Ishikawa (cell line): ENCODE results near the gene SPATA31D1.
"Not testable (repeated sequence)": the region's sequence is repeated elsewhere in the genome, so short reads cannot be mapped to it uniquely, and the experiment has no call there.

ENCODE experiments used
- CEBPB ChIP-seq: IDR thresholded peaks from 2 replicates; pipeline ENCODE4 v1.6.1; 2012
- CREB1 ChIP-seq: IDR thresholded peaks from 2 replicates; pipeline ENCODE4 v1.6.1; 2012; ENCODE audit warnings: low read depth
- EGR1 ChIP-seq: IDR thresholded peaks from 2 replicates; pipeline ENCODE4 v1.6.1; 2012
- EP300 ChIP-seq: IDR thresholded peaks from 2 replicates; pipeline ENCODE4 v1.6.1; 2012; ENCODE audit warnings: borderline replicate concordance
- FOXM1 ChIP-seq: IDR thresholded peaks from 2 replicates; pipeline ENCODE4 v1.6.1; 2012; ENCODE audit warnings: low read depth, borderline replicate concordance
- NFIC ChIP-seq: IDR thresholded peaks from 2 replicates; pipeline ENCODE4 v1.6.1; 2012
- RAD21 ChIP-seq: IDR thresholded peaks from 2 replicates; pipeline ENCODE4 v1.6.1; 2012; ENCODE audit warnings: low read depth
- TAF1 ChIP-seq: IDR thresholded peaks from 2 replicates; pipeline ENCODE4 v1.6.1; 2012; ENCODE audit warnings: low read depth, mild to moderate bottlenecking
- TCF12 ChIP-seq: IDR thresholded peaks from 2 replicates; pipeline ENCODE4 v1.6.1; 2012; ENCODE audit warnings: low read depth
- TEAD4 ChIP-seq: IDR thresholded peaks from 2 replicates; pipeline ENCODE4 v1.6.1; 2012
- YY1 ChIP-seq: IDR thresholded peaks from 2 replicates; pipeline ENCODE4 v1.6.1; 2012; ENCODE audit warnings: low read depth
- ZBTB7A ChIP-seq: IDR thresholded peaks from 2 replicates; pipeline ENCODE4 v1.6.1; 2012; ENCODE audit warnings: low read depth
- TF ChIP-seq, protein P1 (sequence below): IDR thresholded peaks from 2 replicates; pipeline ENCODE4 v1.6.1; 2012
- TF ChIP-seq, protein P2 (sequence below): IDR thresholded peaks from 2 replicates; pipeline ENCODE4 v1.6.1; 2012
- TF ChIP-seq, protein P3 (sequence below): IDR thresholded peaks from 2 replicates; pipeline ENCODE4 v1.6.1; 2012; ENCODE audit warnings: low read depth, mild to moderate bottlenecking

SPATA31D1 gene

GRCh38 chr9:81988472-81988871 lies at the start of gene SPATA31D1:
Gene SPATA31D1 (plus strand): TSS chr9:81988772. CDS start chr9:81988819, 47 bp downstream.
- TF ChIP-seq, protein P1, sequence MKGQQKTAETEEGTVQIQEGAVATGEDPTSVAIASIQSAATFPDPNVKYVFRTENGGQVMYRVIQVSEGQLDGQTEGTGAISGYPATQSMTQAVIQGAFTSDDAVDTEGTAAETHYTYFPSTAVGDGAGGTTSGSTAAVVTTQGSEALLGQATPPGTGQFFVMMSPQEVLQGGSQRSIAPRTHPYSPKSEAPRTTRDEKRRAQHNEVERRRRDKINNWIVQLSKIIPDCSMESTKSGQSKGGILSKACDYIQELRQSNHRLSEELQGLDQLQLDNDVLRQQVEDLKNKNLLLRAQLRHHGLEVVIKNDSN, result not testable (repeated sequence)
- TF ChIP-seq TEAD4, CEBPB: not testable (repeated sequence)

- not testable (repeated sequence) for TF ChIP-seq ZBTB7A, TCF12
- TF ChIP-seq, protein P2, sequence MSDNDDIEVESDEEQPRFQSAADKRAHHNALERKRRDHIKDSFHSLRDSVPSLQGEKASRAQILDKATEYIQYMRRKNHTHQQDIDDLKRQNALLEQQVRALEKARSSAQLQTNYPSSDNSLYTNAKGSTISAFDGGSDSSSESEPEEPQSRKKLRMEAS, result not testable (repeated sequence)
These were observed 45.2 kb upstream of the SPATA31D1 start, which contains the start of gene SPATA31D3 for GRCh38 chr9:81943393-81943792. Gene SPATA31D3 (plus strand): TSS chr9:81943500. CDS start chr9:81943586, 86 bp downstream.

- TF ChIP-seq, protein P3, sequence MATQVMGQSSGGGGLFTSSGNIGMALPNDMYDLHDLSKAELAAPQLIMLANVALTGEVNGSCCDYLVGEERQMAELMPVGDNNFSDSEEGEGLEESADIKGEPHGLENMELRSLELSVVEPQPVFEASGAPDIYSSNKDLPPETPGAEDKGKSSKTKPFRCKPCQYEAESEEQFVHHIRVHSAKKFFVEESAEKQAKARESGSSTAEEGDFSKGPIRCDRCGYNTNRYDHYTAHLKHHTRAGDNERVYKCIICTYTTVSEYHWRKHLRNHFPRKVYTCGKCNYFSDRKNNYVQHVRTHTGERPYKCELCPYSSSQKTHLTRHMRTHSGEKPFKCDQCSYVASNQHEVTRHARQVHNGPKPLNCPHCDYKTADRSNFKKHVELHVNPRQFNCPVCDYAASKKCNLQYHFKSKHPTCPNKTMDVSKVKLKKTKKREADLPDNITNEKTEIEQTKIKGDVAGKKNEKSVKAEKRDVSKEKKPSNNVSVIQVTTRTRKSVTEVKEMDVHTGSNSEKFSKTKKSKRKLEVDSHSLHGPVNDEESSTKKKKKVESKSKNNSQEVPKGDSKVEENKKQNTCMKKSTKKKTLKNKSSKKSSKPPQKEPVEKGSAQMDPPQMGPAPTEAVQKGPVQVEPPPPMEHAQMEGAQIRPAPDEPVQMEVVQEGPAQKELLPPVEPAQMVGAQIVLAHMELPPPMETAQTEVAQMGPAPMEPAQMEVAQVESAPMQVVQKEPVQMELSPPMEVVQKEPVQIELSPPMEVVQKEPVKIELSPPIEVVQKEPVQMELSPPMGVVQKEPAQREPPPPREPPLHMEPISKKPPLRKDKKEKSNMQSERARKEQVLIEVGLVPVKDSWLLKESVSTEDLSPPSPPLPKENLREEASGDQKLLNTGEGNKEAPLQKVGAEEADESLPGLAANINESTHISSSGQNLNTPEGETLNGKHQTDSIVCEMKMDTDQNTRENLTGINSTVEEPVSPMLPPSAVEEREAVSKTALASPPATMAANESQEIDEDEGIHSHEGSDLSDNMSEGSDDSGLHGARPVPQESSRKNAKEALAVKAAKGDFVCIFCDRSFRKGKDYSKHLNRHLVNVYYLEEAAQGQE, result no peak
- TF ChIP-seq CREB1 (no peak), NFIC (no peak), TCF12 (no peak), TAF1 (no peak), FOXM1 (no peak), EGR1 (no peak), ZBTB7A (no peak), RAD21 (no peak), YY1 (no peak), CEBPB (no peak), EP300 (no peak), TEAD4 (no peak)
- TF ChIP-seq, protein P2, result no peak
- TF ChIP-seq, protein P1, result no peak
These were observed 35.5 kb upstream of the SPATA31D1 start for GRCh38 chr9:81953096-81953495.

- TF ChIP-seq YY1 (no peak), TAF1 (no peak), EP300 (no peak), CREB1 (no peak), NFIC (no peak), FOXM1 (no peak), CEBPB (no peak), TCF12 (no peak), RAD21 (no peak), TEAD4 (no peak), EGR1 (no peak), ZBTB7A (no peak)
- TF ChIP-seq, protein P1, result no peak
- TF ChIP-seq, protein P3, result no peak
- TF ChIP-seq, protein P2, result no peak
These were observed 32.9 kb upstream of the SPATA31D1 start for GRCh38 chr9:81955625-81956024.

DNA sequence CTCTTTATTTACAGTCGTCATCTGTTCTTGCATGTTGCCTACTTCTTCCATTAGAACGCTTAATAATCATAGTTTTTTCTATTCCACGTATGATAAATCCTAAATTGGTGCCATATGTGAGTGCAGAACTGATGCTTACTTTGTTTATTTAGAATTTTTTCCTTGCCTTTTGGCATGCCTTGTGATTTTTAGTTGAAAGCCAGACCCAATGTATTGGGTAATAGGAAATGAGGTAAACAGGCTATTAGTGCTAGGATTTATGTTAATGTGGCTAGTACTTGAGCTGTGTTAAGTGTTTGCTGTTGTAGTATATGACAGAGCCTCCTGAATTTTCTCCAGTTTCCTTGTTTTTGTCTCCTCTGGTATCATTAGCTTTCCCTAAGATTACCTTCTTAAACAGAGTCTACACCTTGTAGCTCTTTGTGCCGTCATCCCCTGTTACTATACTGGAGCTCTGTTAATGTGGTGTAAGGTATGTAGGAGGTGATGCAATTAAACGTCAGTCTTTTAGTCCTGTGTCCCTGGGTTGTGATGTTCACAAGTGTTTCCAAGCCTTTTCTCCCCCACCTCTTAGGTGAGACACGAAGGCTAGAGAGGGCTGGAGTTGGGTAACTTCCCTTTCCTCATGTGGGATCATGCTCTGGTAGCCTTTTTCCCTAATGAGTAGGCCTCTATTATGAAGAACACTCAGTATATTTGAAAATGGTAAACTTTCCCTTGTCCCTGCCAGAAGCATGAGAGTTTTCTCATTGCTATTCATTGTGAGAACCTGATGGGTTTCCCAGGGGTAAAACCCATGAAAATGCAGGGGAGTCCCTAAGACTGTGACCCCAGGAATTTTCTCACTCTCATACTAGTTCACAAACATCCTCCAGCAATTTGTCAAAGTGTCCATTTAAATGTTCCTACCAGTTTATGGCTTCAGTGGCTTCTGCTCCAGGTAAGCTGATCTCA lies 24.1 kb upstream of the SPATA31D1 start:
- TF ChIP-seq, protein P1, result no peak
- TF ChIP-seq TCF12, result no peak
- TF ChIP-seq EGR1, result no peak
- TF ChIP-seq TAF1, result no peak
- no peak for TF ChIP-seq ZBTB7A
- TF ChIP-seq YY1, result no peak
- no peak for TF ChIP-seq NFIC
- TF ChIP-seq, protein P3, result no peak
- no peak for TF ChIP-seq TEAD4
- TF ChIP-seq, protein P2, result no peak
- TF ChIP-seq CEBPB, result no peak
- TF ChIP-seq EP300, result no peak
- no peak for TF ChIP-seq CREB1
- no peak for TF ChIP-seq FOXM1
- TF ChIP-seq RAD21, result no peak
